ENCODE results near the gene DIDO1.

The DIDO1 gene

DNA sequence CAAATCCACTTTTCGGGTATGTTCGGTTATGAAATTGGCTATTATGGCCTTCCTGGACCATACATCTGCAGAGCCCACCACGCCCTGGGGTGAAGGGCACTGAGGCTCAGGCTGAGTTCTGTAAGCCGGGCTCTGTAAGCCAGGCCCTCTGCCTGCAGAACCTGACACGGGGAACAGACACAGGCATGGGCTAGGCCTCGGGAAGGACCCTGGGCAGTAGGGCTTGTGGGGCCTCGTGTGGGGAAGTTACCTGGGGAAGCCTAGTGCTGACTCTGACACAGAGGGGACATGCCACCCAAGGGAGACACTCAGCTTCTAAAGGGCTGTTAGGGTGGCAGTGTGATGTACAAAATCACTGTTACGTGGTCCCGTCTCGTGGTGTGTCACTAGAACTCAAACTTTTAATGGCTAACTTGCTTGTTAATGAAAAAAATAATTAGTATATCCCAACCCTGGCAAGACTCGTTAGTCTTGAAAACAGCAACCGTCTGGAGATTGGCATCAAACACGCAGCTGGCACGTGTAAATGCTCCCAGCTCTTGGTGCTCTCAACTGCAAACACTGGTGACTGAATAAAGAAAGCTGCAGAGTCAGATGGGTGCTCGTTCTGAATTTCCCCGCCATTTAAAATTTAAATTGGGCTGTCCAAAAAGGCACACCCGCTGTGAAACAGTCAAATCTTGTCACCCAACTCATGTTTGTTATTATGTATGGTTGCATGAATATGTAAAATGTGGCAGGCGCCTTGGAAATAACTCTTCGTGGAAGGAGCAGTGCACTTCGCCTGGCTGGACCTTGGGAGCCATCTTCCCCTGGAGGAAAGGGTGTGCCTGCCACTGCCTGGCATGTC, 41.0 kb downstream of the DIDO1 start:
- DNase-seq, result no peak
- no peak overlapping the region for H3K4me3 ChIP-seq (ENCODE audit: low read depth, low read length)
- H3K4me1 ChIP-seq, result peaks cover 12% of the 10 kb centered on the region
- peaks cover 62% of the 10 kb centered on the region for H3K36me3 ChIP-seq
- TF ChIP-seq, protein P1, sequence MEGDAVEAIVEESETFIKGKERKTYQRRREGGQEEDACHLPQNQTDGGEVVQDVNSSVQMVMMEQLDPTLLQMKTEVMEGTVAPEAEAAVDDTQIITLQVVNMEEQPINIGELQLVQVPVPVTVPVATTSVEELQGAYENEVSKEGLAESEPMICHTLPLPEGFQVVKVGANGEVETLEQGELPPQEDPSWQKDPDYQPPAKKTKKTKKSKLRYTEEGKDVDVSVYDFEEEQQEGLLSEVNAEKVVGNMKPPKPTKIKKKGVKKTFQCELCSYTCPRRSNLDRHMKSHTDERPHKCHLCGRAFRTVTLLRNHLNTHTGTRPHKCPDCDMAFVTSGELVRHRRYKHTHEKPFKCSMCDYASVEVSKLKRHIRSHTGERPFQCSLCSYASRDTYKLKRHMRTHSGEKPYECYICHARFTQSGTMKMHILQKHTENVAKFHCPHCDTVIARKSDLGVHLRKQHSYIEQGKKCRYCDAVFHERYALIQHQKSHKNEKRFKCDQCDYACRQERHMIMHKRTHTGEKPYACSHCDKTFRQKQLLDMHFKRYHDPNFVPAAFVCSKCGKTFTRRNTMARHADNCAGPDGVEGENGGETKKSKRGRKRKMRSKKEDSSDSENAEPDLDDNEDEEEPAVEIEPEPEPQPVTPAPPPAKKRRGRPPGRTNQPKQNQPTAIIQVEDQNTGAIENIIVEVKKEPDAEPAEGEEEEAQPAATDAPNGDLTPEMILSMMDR (IDR thresholded peaks at IDR 0.05; ENCODE audit: low read depth, low read length), result no peak
- no peaks in the 10 kb centered on the region for H3K27me3 ChIP-seq
- no peaks in the 10 kb centered on the region for H3K9me3 ChIP-seq

DNA sequence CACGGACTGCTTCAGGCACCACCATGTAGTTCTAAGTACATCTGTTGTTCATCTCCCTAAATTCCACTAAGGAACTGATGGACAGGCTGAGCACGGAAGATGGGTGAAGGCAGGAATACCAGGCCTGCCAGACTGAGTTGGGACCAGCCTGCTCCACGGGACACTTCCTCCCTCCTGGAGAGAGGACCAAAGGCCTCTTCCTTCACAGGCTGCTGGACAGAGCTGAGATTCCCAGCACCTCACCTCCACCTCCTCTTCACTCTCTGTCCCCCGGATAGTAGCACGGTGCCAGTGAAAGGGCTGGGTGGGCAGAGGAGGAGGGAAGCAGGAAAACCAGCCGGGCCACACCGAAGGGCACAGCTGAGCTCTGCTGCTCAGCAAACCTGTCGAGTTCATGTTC, 41.7 kb downstream of the DIDO1 start:
- no peaks in the 10 kb centered on the region for H3K27me3 ChIP-seq
- peaks cover 56% of the 10 kb centered on the region for H3K36me3 ChIP-seq
- no peak for DNase-seq
- H3K9me3 ChIP-seq, result no peaks in the 10 kb centered on the region
- H3K4me3 ChIP-seq (ENCODE audit: low read depth, low read length), result no peak overlapping the region
- H3K4me1 ChIP-seq, result peaks cover 12% of the 10 kb centered on the region
- TF ChIP-seq, protein P1 (IDR thresholded peaks at IDR 0.05; ENCODE audit: low read depth, low read length), result no peak

DNA sequence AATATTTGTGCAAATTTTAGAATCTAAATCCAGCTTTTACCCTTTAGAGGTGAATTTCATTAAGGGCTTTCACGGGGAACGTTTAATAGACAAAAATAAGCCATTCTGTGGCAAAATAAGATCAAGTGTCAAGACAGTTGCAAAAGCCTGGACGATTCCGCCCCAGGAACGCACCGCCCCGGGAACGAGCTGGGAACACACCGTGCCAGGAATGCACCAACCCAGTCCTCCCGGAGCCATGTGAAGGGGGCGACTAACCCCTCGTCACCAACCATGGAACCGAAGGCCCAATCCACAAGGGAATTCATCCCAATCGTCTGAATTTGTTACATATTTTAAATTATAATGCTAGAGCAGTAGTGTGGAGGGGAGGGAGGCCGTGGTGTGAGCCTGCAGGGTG, 43.9 kb downstream of the DIDO1 start:
- Histone ChIP-seq H3K4me1 (peaks cover 4% of the 10 kb centered on the region), H3K4me3 (ENCODE audit: low read depth, low read length) (no peak overlapping the region), H3K36me3 (peaks cover 39% of the 10 kb centered on the region), H3K9me3 (no peaks in the 10 kb centered on the region), H3K27me3 (no peaks in the 10 kb centered on the region)
- no peak for DNase-seq
- TF ChIP-seq, protein P1 (IDR thresholded peaks at IDR 0.05; ENCODE audit: low read depth, low read length), result no peak

DNA sequence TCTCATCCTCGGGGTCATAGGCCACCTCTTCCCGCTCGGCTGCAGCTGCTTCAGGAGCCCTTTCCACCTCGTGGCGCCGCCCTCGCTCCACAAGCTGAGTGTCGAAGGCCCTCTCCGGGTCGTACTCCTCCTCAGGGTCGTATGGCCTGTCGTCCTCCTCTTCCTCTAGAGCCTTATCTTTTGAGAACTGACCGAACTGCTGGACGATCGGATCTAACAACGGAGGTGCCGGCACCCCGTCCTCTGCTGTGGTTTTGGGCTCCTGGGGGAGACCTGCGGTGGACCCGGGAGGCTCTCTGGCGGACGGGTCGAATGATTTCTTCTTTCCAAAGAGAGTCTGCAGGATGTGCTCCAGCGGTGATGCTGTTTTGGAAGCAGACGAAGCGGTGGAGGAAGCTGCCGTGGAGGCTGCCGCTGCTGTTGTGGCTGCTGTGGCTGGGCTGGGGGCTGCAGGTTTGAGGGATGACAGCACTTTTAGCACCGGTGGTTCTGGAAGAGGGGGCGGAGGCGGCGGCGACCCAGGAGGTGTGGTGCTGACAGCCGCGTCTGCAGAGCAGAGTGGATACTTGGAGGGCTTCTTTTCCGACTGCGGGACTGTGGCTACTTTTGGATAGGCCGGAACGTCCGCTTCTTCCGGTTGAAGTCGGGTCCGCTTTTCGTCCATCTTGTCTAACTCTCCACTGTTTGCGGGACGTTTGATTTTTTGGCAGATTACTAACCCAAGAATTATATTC, 44.5 kb downstream of the DIDO1 start:
- Histone ChIP-seq H3K27me3 (no peaks in the 10 kb centered on the region), H3K4me1 (peaks cover 5% of the 10 kb centered on the region), H3K9me3 (no peaks in the 10 kb centered on the region), H3K4me3 (ENCODE audit: low read depth, low read length) (no peak overlapping the region), H3K36me3 (peaks cover 34% of the 10 kb centered on the region)
- TF ChIP-seq, protein P1 (IDR thresholded peaks at IDR 0.05; ENCODE audit: low read depth, low read length), result no peak
- no peak for DNase-seq

DNA sequence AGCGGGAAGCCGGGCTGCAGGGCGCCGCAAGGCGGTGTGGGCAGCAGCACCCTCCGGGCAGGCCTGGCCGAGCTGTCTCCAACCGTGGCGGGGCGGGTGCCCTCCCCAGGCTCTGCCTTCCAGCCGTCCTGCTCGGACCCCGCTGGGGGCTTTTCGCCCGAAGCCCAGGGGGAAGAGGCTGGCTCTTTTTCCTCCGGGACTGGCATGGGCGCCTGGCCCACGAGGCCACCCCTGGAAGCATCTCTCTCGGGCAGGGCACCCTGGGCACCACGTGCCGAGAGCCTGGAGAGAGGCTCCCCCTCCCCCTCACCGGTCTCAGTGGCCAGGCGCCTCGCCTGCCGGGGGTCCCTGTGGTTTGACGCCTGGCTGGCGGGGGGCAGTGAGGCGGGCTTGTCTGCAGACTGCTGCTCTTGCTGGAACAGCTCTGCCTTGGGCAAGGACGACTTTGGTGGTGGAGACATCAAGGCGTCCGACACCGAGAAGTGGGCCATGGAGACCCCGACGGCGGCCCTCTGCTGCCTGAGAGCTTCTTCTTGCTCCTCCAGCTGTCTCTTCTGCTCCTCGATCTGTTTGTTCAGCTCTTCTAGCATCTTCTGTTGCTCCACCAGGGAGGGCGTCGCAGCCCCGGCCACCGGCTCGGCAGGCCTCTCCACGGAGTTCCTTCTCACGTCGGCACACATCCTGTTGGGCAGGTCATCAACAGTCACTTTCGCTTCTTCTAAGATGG, 45.2 kb downstream of the DIDO1 start:
- DNase-seq, result no peak
- H3K9me3 ChIP-seq, result no peaks in the 10 kb centered on the region
- peaks cover 28% of the 10 kb centered on the region for H3K36me3 ChIP-seq
- no peak overlapping the region for H3K4me3 ChIP-seq (ENCODE audit: low read depth, low read length)
- TF ChIP-seq, protein P1 (IDR thresholded peaks at IDR 0.05; ENCODE audit: low read depth, low read length), result no peak
- no peaks in the 10 kb centered on the region for H3K27me3 ChIP-seq
- H3K4me1 ChIP-seq, result peaks cover 13% of the 10 kb centered on the region

All from BE2C (cell line).